Measurements from ENCODE around the gene PTOV1. TPM values are rescaled to one million over a fixed set of nuclear protein-coding genes. Genes with fewer than 3 reads are reported as not detected.

PTOV1 gene
- total RNA-seq, 1 experiment from 2014 or later = 114 TPM

DNA sequence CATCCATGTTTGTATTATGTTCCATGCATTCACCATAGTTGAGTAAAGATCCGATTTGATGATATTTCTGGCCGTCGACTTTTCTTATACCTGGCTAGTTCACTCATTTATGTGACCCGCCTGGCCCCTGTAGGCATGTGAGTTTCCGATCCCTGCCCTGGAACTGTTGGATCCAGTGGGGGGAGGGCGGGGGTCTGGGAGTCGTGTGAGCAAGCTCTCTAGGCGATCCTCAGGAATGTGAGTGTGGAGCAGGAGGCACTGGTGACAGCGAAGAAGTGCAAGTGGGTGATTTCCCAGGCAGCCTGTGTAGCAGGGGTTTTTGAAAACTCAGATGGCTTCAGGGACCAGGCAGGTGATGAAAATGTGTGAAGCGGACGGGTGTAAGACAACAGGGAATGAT is 10.6 kb upstream of the PTOV1 start:
- BruUV-seq (replicated peaks) = no TSS peak
- in situ Hi-C loops (cut with HindIII; ENCODE audit: low pct_unique_long_range_greater_than_20kb, low sequenced_read_pairs) (no loop called here), intact Hi-C loops (cut with micrococcal nuclease; ENCODE audit: unreplicated experiment) (no loop called here)
- CTCF ChIA-PET = no interaction called here
- no peaks in the 10 kb centered on the region for H3K9me3 ChIP-seq (ENCODE audit: control insufficient read depth, insufficient read depth, low read depth, low read length)
- POLR2A ChIA-PET = interaction anchor here (0.5 kb wide), 1 partner anchor 21 kb away, joined by 5 read pairs; no protein-coding TSS in a partner anchor
- TF ChIP-seq, protein P1, sequence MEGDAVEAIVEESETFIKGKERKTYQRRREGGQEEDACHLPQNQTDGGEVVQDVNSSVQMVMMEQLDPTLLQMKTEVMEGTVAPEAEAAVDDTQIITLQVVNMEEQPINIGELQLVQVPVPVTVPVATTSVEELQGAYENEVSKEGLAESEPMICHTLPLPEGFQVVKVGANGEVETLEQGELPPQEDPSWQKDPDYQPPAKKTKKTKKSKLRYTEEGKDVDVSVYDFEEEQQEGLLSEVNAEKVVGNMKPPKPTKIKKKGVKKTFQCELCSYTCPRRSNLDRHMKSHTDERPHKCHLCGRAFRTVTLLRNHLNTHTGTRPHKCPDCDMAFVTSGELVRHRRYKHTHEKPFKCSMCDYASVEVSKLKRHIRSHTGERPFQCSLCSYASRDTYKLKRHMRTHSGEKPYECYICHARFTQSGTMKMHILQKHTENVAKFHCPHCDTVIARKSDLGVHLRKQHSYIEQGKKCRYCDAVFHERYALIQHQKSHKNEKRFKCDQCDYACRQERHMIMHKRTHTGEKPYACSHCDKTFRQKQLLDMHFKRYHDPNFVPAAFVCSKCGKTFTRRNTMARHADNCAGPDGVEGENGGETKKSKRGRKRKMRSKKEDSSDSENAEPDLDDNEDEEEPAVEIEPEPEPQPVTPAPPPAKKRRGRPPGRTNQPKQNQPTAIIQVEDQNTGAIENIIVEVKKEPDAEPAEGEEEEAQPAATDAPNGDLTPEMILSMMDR (IDR thresholded peaks at IDR 0.05) = no peak
- TF ChIP-seq SIN3A (IDR thresholded peaks at IDR 0.05; ENCODE audit: borderline replicate concordance, insufficient read depth, low read depth, low read length) (no peak), POLR2AphosphoS5 (IDR thresholded peaks at IDR 0.05; ENCODE audit: low read depth, low read length) (no peak), TCF7L2 (IDR thresholded peaks at IDR 0.05; ENCODE audit: low read depth, low read length) (no peak)
- TF ChIP-seq, protein P2, sequence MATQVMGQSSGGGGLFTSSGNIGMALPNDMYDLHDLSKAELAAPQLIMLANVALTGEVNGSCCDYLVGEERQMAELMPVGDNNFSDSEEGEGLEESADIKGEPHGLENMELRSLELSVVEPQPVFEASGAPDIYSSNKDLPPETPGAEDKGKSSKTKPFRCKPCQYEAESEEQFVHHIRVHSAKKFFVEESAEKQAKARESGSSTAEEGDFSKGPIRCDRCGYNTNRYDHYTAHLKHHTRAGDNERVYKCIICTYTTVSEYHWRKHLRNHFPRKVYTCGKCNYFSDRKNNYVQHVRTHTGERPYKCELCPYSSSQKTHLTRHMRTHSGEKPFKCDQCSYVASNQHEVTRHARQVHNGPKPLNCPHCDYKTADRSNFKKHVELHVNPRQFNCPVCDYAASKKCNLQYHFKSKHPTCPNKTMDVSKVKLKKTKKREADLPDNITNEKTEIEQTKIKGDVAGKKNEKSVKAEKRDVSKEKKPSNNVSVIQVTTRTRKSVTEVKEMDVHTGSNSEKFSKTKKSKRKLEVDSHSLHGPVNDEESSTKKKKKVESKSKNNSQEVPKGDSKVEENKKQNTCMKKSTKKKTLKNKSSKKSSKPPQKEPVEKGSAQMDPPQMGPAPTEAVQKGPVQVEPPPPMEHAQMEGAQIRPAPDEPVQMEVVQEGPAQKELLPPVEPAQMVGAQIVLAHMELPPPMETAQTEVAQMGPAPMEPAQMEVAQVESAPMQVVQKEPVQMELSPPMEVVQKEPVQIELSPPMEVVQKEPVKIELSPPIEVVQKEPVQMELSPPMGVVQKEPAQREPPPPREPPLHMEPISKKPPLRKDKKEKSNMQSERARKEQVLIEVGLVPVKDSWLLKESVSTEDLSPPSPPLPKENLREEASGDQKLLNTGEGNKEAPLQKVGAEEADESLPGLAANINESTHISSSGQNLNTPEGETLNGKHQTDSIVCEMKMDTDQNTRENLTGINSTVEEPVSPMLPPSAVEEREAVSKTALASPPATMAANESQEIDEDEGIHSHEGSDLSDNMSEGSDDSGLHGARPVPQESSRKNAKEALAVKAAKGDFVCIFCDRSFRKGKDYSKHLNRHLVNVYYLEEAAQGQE (IDR thresholded peaks at IDR 0.05; ENCODE audit: insufficient read depth in 1 of 2, low read depth in 2 of 2, low read length in 1 of 2) = no peak
- no peaks in the 10 kb centered on the region for H3K27me3 ChIP-seq (ENCODE audit: control insufficient read depth, insufficient read depth, low read length)
- H3K27ac ChIP-seq (ENCODE audit: low read length) = no peak overlapping the region
- no peak overlapping the region for H3K4me3 ChIP-seq (ENCODE audit: low read depth in 2 of 2, low read length in 2 of 2)
- DNase-seq (ENCODE audit: low read depth, low spot score) = no peak
- no peaks in the 10 kb centered on the region; the same call in 1 of the 2 replicates for H3K4me1 ChIP-seq (ENCODE audit: control insufficient read depth, insufficient read depth, low read length)
- H3K36me3 ChIP-seq (ENCODE audit: control insufficient read depth, insufficient read depth, low read length) = no peaks in the 10 kb centered on the region; the same call in 1 of the 2 replicates
- no peak for ATAC-seq

DNA sequence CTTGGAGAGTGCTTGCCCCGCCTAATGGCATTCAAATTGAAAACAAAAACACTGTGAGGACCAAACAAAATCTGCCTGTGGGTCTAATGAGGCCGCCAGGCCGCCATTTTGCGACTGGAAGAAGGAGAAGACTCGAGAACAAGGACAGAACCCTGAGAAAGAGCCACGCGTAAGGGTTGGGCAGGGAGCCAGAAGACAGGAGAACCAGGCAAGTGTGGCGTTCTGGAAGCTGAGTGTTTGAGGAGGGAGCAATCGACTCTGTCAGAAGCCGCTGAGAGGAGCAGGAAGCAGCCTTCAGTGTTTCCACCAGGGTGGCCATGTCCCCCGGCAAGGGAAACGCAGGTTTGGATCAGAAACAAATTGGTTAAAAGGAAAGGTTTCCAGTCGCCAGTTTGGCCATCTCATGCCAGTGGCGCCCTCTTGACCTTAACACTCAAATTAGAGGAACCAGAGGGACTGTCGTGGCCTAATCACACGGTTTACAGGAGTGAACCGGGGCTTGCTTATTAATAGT is 10.2 kb upstream of the PTOV1 start:
- ATAC-seq (no peak), DNase-seq (ENCODE audit: low read depth, low spot score) (no peak)
- Histone ChIP-seq H3K27ac (ENCODE audit: low read length) (no peak overlapping the region), H3K36me3 (ENCODE audit: control insufficient read depth, insufficient read depth, low read length) (no peaks in the 10 kb centered on the region; the same call in 1 of the 2 replicates), H3K27me3 (ENCODE audit: control insufficient read depth, insufficient read depth, low read length) (no peaks in the 10 kb centered on the region), H3K4me3 (ENCODE audit: low read depth in 2 of 2, low read length in 2 of 2) (no peak overlapping the region), H3K9me3 (ENCODE audit: control insufficient read depth, insufficient read depth, low read depth, low read length) (no peaks in the 10 kb centered on the region), H3K4me1 (ENCODE audit: control insufficient read depth, insufficient read depth, low read length) (no peaks in the 10 kb centered on the region; the same call in 1 of the 2 replicates)
- ChIA-PET POLR2A (no interaction called here), CTCF (no interaction called here)
- BruUV-seq (replicated peaks) = no TSS peak
- in situ Hi-C loops (cut with HindIII; ENCODE audit: low pct_unique_long_range_greater_than_20kb, low sequenced_read_pairs) (no loop called here), intact Hi-C loops (cut with micrococcal nuclease; ENCODE audit: unreplicated experiment) (no loop called here)
- TF ChIP-seq, protein P1 (IDR thresholded peaks at IDR 0.05) = no peak
- TF ChIP-seq POLR2AphosphoS5 (IDR thresholded peaks at IDR 0.05; ENCODE audit: low read depth, low read length) (no peak), TCF7L2 (IDR thresholded peaks at IDR 0.05; ENCODE audit: low read depth, low read length) (no peak), SIN3A (IDR thresholded peaks at IDR 0.05; ENCODE audit: borderline replicate concordance, insufficient read depth, low read depth, low read length) (no peak)
- TF ChIP-seq, protein P2 (IDR thresholded peaks at IDR 0.05; ENCODE audit: insufficient read depth in 1 of 2, low read depth in 2 of 2, low read length in 1 of 2) = no peak
